Activated CD4-positive, alpha-beta T cell treated with anti-CD3 and anti-CD28 coated beads for 36 hours (primary cell): ENCODE measurements around the gene GABRG3. TPM values are rescaled to one million over a fixed set of nuclear protein-coding genes. Genes with fewer than 3 reads are reported as not detected.

ENCODE experiments used
- ATAC-seq: fragments of 200-7000 bp; cut with Tn5 transposase; one replicate; pipeline ENCODE4 v1.10.0; 2021; ENCODE audit warnings: mild to moderate bottlenecking, moderate library complexity
- CTCF ChIA-PET: fragments of 350-600 bp; sonication (Branson Sonifier 250); formaldehyde crosslinking; loops from one replicate; lab custom pipeline; 2021; ENCODE audit warnings: antibody characterized with exemption; lab: Charles Lee
- POLR2A ChIA-PET: fragments of 350-600 bp; sonication (Branson Sonifier 250); formaldehyde crosslinking; loops from one replicate; lab custom pipeline; 2021; ENCODE audit warnings: antibody characterized with exemption, inconsistent platforms; lab: Charles Lee
- DNase-seq: peaks from one replicate; pipeline ENCODE4 v3.0.0-alpha.2; 2020
- H3K27ac Mint-ChIP-seq: one replicate; pipeline ENCODE4 v1.8.0; 2021; ENCODE audit warnings: mixed read lengths
- H3K27me3 Mint-ChIP-seq: one replicate; pipeline ENCODE4 v1.8.0; 2021; ENCODE audit warnings: mixed read lengths
- H3K36me3 Mint-ChIP-seq: one replicate; pipeline ENCODE4 v1.8.0; 2021; ENCODE audit warnings: low read depth, mixed read lengths
- H3K4me1 Mint-ChIP-seq: one replicate; pipeline ENCODE4 v1.8.0; 2021; ENCODE audit warnings: mixed read lengths
- H3K4me3 Mint-ChIP-seq: one replicate; pipeline ENCODE4 v1.8.0; 2021; ENCODE audit warnings: mild to moderate bottlenecking, moderate library complexity, mixed read lengths
- H3K9me3 Mint-ChIP-seq: one replicate; pipeline ENCODE4 v1.8.0; 2021; ENCODE audit warnings: low read depth, mixed read lengths
- intact Hi-C, 2 experiments: fragments of 100-400 bp; cut with DNase I in 1 of 2; cut with micrococcal nuclease in 1 of 2; formaldehyde crosslinking; loops; one replicate each; pipeline versions ENCODE4 v1.14.2 to v1.15.1; 2022 to 2024; cut with DNase I, micrococcal nuclease
- total RNA-seq, 2 experiments: library from RNA; stranded (reverse); gene quantifications; one replicate each; pipeline ENCODE4 v1.2.3, GENCODE V29; 2021

Gene GABRG3
- total RNA-seq = not detected

DNA sequence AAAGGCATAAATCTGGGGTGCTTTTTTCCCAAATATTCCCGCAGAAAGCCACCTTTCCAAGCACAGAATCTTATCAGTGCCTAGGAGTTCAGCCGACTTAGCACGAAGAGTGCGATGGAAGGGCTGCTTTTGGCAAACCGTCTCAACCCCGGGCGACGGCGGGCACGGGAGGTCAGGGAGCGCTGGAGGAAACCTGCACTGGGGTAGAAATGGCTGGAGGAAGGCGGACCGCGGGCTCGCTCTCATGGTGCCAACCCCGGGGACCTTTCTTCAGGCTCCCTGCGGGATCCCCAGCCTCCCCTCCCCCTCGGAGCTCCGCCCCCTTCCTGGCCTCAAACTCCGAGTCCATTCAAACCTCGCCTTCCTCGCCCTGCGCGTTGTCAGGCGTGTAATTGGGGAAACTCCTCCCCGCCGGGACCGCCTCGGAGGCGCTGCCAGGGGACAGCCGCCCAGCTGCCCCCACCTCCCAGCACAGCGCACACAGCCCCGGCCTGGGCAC lies at the start of gene GABRG3:
Gene GABRG3, plus strand, starts transcription at position 470 of the 499 bp plus-strand sequence.
- ATAC-seq (no peak), DNase-seq (no peak)
- ChIA-PET POLR2A (no interaction called here), CTCF (interaction anchor here (0.6 kb wide), 2 partner anchors 112 to 959 kb away, joined by 3 read pairs; no protein-coding TSS in a partner anchor)
- no peaks in the 10 kb centered on the region for H3K9me3 Mint-ChIP-seq
- intact Hi-C loops = no loop called here
- no peak within 1 kb of the TSS for H3K27ac Mint-ChIP-seq
- no peaks in the 10 kb centered on the region for H3K4me1 Mint-ChIP-seq
- no peak within 1 kb of the TSS for H3K4me3 Mint-ChIP-seq
- H3K36me3 Mint-ChIP-seq = no peaks in the 10 kb centered on the region
- H3K27me3 Mint-ChIP-seq = peaks cover 16% of the 10 kb centered on the region

DNA sequence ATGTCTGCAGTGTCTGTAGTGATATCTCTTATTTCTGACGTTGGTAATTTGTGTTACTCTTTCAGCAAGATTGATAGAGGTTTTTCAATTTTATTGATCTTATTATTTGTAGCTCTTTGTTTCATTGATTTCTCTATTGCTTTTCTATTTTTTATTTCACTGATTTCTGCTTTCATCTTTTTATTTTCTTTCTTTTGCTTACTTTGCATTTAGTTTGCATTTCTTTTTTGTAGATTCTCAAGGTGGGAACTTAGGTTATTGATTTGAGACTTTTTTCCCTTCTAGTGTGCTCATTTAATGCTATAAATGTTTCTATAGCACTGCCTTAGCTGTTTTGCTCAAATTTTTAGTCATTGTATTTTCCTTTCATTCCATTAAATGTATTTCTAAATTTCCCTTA lies 49.5 kb upstream of the GABRG3 start:
- ATAC-seq (no peak), DNase-seq (no peak)
- Mint-ChIP-seq H3K4me3 (no peak overlapping the region), H3K4me1 (no peaks in the 10 kb centered on the region), H3K9me3 (no peaks in the 10 kb centered on the region), H3K36me3 (no peaks in the 10 kb centered on the region), H3K27me3 (no peaks in the 10 kb centered on the region), H3K27ac (no peak overlapping the region)
- ChIA-PET CTCF (no interaction called here), POLR2A (no interaction called here)
- intact Hi-C loops = no loop called here

DNA sequence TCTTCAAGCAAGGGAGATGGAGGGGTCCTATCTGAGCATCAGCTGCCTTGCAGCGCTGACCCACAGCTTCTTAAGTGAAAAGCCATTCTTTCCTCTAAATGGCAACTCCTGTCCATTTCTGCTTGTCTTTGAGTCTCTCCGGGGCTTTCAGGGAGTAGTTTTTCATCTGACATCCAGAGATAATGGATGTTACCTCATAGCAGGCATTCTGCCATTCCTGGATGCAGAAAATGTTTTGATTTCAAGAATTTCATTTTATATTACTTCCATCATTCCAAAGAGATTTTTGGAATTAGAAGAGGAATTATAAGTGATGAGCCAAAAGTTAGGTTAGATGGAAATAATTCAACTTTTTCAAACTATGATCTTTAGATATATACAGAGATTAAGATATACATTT lies 44.9 kb upstream of the GABRG3 start:
- Mint-ChIP-seq H3K9me3 (peaks cover 5% of the 10 kb centered on the region), H3K4me3 (no peak overlapping the region), H3K4me1 (no peaks in the 10 kb centered on the region), H3K27ac (no peak overlapping the region), H3K27me3 (no peaks in the 10 kb centered on the region), H3K36me3 (no peaks in the 10 kb centered on the region)
- CTCF ChIA-PET = no interaction called here
- POLR2A ChIA-PET = no interaction called here
- intact Hi-C loops = no loop called here
- ATAC-seq (no peak), DNase-seq (no peak)

DNA sequence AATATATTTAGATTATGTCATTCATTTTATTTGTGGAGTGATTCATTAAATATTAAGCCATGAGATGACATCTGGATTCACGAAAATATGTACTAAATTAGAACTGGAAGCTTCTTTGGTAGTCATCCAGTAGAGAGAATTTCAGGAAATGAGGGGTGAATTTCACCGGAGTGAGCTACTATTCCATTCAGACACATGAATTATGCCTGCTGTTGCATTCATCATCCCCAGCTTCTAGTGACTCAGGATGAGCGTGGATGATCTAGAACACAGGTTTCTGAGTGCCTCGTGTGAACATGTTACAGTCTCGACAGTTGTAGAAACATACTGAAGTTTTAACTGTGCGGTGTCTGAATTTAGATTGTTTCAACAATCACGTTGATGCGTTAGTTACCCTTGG lies 42.9 kb upstream of the GABRG3 start:
- no peaks in the 10 kb centered on the region for H3K36me3 Mint-ChIP-seq
- no peak for DNase-seq
- no peak for ATAC-seq
- peaks cover 7% of the 10 kb centered on the region for H3K9me3 Mint-ChIP-seq
- H3K4me1 Mint-ChIP-seq = no peaks in the 10 kb centered on the region
- no peak overlapping the region for H3K4me3 Mint-ChIP-seq
- H3K27ac Mint-ChIP-seq = no peak overlapping the region
- intact Hi-C loops = no loop called here
- ChIA-PET CTCF (no interaction called here), POLR2A (no interaction called here)
- H3K27me3 Mint-ChIP-seq = no peaks in the 10 kb centered on the region

DNA sequence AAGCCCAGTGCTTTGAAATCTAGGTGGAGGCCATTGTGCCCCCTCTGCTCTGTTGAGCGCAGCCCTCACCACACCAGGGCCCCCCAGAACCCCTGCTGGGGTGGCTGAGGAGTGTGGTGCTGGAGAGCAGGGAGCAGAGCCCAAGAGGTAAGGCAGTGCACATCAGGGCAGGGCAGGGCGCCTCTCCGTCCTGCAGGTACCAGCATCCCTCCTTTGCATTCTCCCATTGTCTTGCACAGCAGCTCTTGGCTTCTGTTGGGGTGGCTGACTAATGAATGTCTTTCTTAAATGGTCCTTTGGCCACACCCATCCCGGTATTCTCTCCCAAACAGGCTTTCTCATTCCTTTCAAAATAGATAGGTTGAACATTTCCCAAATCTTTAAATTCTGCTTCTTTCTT lies 41.4 kb upstream of the GABRG3 start:
- no peaks in the 10 kb centered on the region for H3K4me1 Mint-ChIP-seq
- DNase-seq (no peak), ATAC-seq (no peak)
- intact Hi-C loops = no loop called here
- ChIA-PET CTCF (no interaction called here), POLR2A (no interaction called here)
- no peak overlapping the region for H3K27ac Mint-ChIP-seq
- no peaks in the 10 kb centered on the region for H3K36me3 Mint-ChIP-seq
- H3K27me3 Mint-ChIP-seq = no peaks in the 10 kb centered on the region
- no peak overlapping the region for H3K4me3 Mint-ChIP-seq
- peaks cover 7% of the 10 kb centered on the region for H3K9me3 Mint-ChIP-seq

DNA sequence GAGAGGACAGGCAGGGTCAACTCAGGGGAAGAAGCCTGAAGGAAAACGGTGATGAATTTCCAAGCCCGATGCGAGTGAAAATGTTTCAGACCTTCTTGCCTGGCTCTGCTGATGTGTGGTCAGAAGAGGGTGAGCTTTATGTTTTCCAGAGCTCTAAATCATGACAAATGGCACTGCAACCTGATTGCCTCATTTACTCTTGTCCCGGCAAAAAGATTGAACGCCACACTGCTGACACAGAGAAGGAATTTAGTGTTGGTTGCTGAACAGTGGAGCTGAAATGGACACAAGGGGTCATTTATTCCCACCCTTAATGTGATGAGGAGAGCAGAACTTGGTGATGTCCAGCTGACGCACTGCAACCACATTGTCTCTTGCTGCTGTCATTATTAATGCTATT lies 36.1 kb upstream of the GABRG3 start:
- Mint-ChIP-seq H3K36me3 (no peaks in the 10 kb centered on the region), H3K27ac (no peak overlapping the region), H3K4me3 (no peak overlapping the region), H3K27me3 (no peaks in the 10 kb centered on the region), H3K9me3 (peaks cover 7% of the 10 kb centered on the region), H3K4me1 (no peaks in the 10 kb centered on the region)
- POLR2A ChIA-PET = no interaction called here
- CTCF ChIA-PET = no interaction called here
- ATAC-seq (no peak), DNase-seq (no peak)
- intact Hi-C loops = no loop called here

DNA sequence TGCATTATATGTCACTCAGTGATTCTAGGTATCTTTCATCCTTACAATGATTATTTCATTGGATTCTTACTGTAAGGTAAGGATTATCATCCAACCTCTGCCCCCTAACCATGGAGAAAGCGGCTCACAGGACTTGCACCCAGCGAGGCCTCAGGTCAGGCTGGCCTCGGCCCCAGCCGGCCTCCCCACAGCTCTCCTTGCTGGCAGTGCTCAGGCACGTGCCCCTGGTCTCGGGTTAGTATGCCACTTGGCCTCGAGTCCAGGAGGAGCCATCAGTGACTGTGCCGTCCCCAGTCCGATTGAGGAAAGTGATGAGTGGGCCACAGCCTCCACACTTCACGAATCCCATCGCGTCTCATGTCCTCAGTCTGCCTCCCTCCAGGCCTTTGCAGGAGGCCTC lies 35.7 kb upstream of the GABRG3 start:
- ChIA-PET POLR2A (no interaction called here), CTCF (no interaction called here)
- Mint-ChIP-seq H3K4me1 (no peaks in the 10 kb centered on the region), H3K27ac (no peak overlapping the region), H3K9me3 (peaks cover 5% of the 10 kb centered on the region), H3K27me3 (no peaks in the 10 kb centered on the region), H3K36me3 (no peaks in the 10 kb centered on the region), H3K4me3 (no peak overlapping the region)
- intact Hi-C loops = no loop called here
- ATAC-seq (no peak), DNase-seq (no peak)

DNA sequence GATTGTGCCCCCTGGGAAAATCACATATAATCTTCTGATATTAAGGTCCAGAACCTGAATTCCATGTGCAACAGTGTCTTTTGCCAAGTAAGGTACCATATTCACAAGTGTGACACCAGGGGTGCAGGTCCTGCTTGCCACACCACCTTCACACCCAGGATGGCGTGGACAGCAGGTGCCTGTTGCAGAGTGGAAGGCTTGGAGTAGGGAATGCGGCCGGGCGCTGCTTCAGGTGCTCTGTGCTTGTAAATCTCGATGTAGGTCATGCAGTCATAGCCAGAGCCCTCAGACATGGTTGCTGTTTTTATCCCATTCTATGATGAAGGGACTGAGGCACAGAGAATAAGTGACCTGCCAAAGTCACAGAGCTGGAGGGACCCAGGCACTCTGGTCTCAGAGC lies 34.5 kb upstream of the GABRG3 start:
- no peak for ATAC-seq
- H3K27me3 Mint-ChIP-seq = no peaks in the 10 kb centered on the region
- no peaks in the 10 kb centered on the region for H3K4me1 Mint-ChIP-seq
- no peak for DNase-seq
- POLR2A ChIA-PET = no interaction called here
- intact Hi-C loops = no loop called here
- CTCF ChIA-PET = no interaction called here
- H3K9me3 Mint-ChIP-seq = peaks cover 2% of the 10 kb centered on the region
- no peaks in the 10 kb centered on the region for H3K36me3 Mint-ChIP-seq
- H3K4me3 Mint-ChIP-seq = no peak overlapping the region
- H3K27ac Mint-ChIP-seq = no peak overlapping the region

DNA sequence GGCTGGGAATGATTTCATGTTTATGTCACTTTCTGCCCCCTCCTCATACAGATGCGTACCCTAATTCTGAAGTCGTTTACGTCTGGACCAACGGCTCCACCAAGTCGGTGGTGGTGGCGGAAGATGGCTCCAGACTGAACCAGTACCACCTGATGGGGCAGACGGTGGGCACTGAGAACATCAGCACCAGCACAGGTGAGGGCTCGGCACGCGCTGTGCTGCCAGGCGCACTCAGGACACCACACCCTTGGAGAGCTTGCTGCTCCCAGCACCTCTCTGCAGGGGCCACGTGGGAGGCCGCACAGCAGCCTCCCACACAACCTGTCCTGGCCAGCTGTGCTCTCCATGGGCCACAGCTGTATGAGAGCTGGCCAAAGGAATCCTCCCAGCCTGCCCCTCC lies 33.8 kb upstream of the GABRG3 start:
- CTCF ChIA-PET = interaction anchor here (0.6 kb wide), 1 partner anchor 430 kb away, joined by 3 read pairs; no protein-coding TSS in a partner anchor
- ATAC-seq = no peak
- intact Hi-C loops = no loop called here
- H3K9me3 Mint-ChIP-seq = no peaks in the 10 kb centered on the region
- H3K27me3 Mint-ChIP-seq = no peaks in the 10 kb centered on the region
- no peaks in the 10 kb centered on the region for H3K4me1 Mint-ChIP-seq
- no peaks in the 10 kb centered on the region for H3K36me3 Mint-ChIP-seq
- DNase-seq = no peak
- POLR2A ChIA-PET = no interaction called here
- no peak overlapping the region for H3K27ac Mint-ChIP-seq
- no peak overlapping the region for H3K4me3 Mint-ChIP-seq

DNA sequence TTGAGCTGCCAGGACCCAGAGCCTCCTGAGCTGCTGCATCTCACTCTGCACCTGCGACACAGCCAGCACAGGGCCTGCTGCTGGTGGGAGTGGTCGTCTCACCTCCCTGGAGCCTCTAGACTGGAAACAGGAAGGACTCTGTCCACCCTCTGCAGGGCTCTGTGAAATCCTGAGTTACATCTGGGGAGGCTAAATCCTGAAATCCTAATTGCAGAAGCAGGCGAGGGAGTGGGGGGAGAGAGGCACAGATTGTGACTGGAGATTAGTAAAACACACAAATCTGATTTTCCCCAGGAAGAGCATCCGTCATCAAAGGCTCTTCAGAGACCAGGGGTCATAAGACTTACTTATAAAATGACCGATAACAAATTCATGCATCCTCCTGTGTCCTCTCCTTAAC lies 31.6 kb upstream of the GABRG3 start:
- DNase-seq (no peak), ATAC-seq (no peak)
- no peak overlapping the region for H3K4me3 Mint-ChIP-seq
- H3K9me3 Mint-ChIP-seq = no peaks in the 10 kb centered on the region
- POLR2A ChIA-PET = no interaction called here
- no peaks in the 10 kb centered on the region for H3K27me3 Mint-ChIP-seq
- intact Hi-C loops = no loop called here
- CTCF ChIA-PET = no interaction called here
- H3K27ac Mint-ChIP-seq = no peak overlapping the region
- no peaks in the 10 kb centered on the region for H3K36me3 Mint-ChIP-seq
- no peaks in the 10 kb centered on the region for H3K4me1 Mint-ChIP-seq

DNA sequence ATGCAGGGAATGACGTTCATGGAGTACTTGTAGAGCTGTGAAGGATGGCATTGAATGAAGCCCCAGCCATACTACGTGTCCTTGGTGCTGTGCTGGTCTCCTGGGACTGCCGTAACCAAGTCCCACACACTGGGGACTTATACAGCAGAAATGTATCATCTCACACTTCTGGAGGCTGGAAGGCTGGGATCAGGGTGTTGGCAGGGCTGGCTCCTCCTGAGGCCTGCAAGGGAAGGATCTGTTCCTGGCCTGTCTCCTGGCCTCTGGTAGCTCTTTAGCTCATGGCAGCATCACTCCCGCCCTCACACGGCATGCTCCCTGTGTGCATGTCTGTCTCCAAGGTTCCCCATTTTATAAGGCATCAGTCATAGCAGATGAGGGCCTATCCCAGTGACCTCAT lies 29.5 kb upstream of the GABRG3 start:
- Mint-ChIP-seq H3K4me1 (no peaks in the 10 kb centered on the region), H3K9me3 (no peaks in the 10 kb centered on the region), H3K4me3 (no peak overlapping the region), H3K36me3 (no peaks in the 10 kb centered on the region), H3K27me3 (no peaks in the 10 kb centered on the region), H3K27ac (no peak overlapping the region)
- ChIA-PET CTCF (no interaction called here), POLR2A (no interaction called here)
- intact Hi-C loops = no loop called here
- DNase-seq (no peak), ATAC-seq (no peak)

DNA sequence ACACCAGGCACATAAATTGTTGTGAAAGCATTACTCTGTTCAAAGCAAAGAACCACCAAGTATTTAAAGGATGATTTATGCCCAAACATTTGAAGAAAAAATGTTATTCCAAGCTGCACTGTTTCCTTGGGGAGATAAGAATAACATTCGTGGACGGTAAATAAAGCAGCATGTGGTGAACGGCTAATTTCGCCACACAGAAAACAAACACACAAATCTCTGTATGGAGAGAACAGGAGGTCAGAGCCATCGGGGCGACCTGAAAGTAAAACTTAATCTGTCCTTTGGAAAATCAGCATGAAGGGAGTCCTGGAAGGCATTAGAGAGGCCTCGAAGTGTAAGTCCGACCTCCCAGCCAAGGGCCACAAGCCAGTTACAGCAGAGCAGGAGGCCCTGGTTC lies 27.1 kb upstream of the GABRG3 start:
- Mint-ChIP-seq H3K27ac (no peak overlapping the region), H3K4me1 (no peaks in the 10 kb centered on the region), H3K4me3 (no peak overlapping the region), H3K36me3 (no peaks in the 10 kb centered on the region), H3K9me3 (no peaks in the 10 kb centered on the region), H3K27me3 (no peaks in the 10 kb centered on the region)
- ChIA-PET POLR2A (no interaction called here), CTCF (no interaction called here)
- ATAC-seq (no peak), DNase-seq (no peak)
- intact Hi-C loops = no loop called here

DNA sequence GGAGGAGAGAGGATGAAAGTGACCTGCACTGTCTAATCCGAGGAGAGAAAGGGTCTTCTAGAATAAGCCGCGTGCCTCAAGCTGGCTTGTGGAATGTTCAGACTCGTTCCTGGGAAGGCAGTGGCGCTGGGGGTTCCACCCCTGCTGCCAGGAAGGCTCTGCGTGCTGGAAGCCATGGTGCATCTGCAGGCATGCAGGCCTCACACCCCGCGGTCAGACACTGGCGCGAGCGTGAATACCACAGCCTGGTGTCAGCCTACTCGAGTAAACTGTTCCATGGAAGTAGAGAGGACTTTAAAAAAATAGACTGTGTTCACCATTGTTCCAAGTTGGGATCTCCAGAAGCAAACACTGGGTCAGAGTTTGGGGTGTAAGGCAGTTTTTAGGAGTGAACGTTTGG lies 25.9 kb upstream of the GABRG3 start:
- no peak for DNase-seq
- H3K4me3 Mint-ChIP-seq = no peak overlapping the region
- no peak overlapping the region for H3K27ac Mint-ChIP-seq
- ChIA-PET POLR2A (no interaction called here), CTCF (no interaction called here)
- H3K27me3 Mint-ChIP-seq = no peaks in the 10 kb centered on the region
- H3K9me3 Mint-ChIP-seq = no peaks in the 10 kb centered on the region
- H3K36me3 Mint-ChIP-seq = no peaks in the 10 kb centered on the region
- ATAC-seq = no peak
- no peaks in the 10 kb centered on the region for H3K4me1 Mint-ChIP-seq
- intact Hi-C loops = no loop called here
